G401.6 (cell line): ENCODE results near the gene HSPA2.

Source experiments
- FAIRE-seq: peaks from 2 replicates; lab custom pipeline; 2012; peaks lifted over from hg19 to GRCh38; lab: Jason Lieb, UNC

HSPA2 gene

GRCh38 chr14:64540208-64541202, at the start of gene HSPA2:
TSS of gene HSPA2 (plus strand) at chr14:64540741. CDS start at chr14:64540850, 109 bp downstream.
- FAIRE-seq, result no peak

GRCh38 chr14:64491637-64492036, 48.9 kb upstream of the HSPA2 start:
- FAIRE-seq, result no peak

GRCh38 chr14:64493455-64493854, 47.1 kb upstream of the HSPA2 start:
- no peak for FAIRE-seq

GRCh38 chr14:64495252-64495651, 45.3 kb upstream of the HSPA2 start:
- no peak for FAIRE-seq

GRCh38 chr14:64496764-64497163, 43.8 kb upstream of the HSPA2 start:
- FAIRE-seq, result no peak

- FAIRE-seq, result no peak
Observed at GRCh38 chr14:64500088-64500487, 40.5 kb upstream of the HSPA2 start.

- no peak for FAIRE-seq
Observed at GRCh38 chr14:64501411-64502171, 39.0 kb upstream of the HSPA2 start.

- no peak for FAIRE-seq
Observed at GRCh38 chr14:64502456-64502855, 38.1 kb upstream of the HSPA2 start.

- FAIRE-seq, result no peak
Observed at GRCh38 chr14:64502887-64503433, 37.6 kb upstream of the HSPA2 start.

GRCh38 chr14:64503434-64504309, 36.9 kb upstream of the HSPA2 start, which contains the start of gene ZBTB25:
TSS of gene ZBTB25 (minus strand) at chr14:64503838. CDS start at chr14:64490533, 13,305 bp downstream.
- FAIRE-seq, result no peak

- no peak for FAIRE-seq
Observed at GRCh38 chr14:64504310-64504896, 36.1 kb upstream of the HSPA2 start, which contains the start of gene ZBTB1. TSS of gene ZBTB1 (plus strand) at chr14:64504770. CDS start at chr14:64521505, 16,735 bp downstream.

GRCh38 chr14:64504897-64505794, 35.4 kb upstream of the HSPA2 start:
- peak; percentile 41 for FAIRE-seq

GRCh38 chr14:64506721-64507120, 33.8 kb upstream of the HSPA2 start:
- no peak for FAIRE-seq

- no peak for FAIRE-seq
Observed at GRCh38 chr14:64507376-64508156, 33.0 kb upstream of the HSPA2 start.

- no peak for FAIRE-seq
Observed at GRCh38 chr14:64508215-64508776, 32.2 kb upstream of the HSPA2 start.

GRCh38 chr14:64509036-64509435, 31.5 kb upstream of the HSPA2 start:
- FAIRE-seq, result no peak

GRCh38 chr14:64510825-64511671, 29.5 kb upstream of the HSPA2 start:
- FAIRE-seq, result peak; percentile 92

GRCh38 chr14:64513271-64513670, 27.3 kb upstream of the HSPA2 start:
- no peak for FAIRE-seq
